Psoas muscle (tissue), 7 donors: ENCODE measurements around the gene CTIF. TPM values are rescaled to one million over a fixed set of nuclear protein-coding genes. Genes with fewer than 3 reads are reported as not detected.

Experiments used
- polyA plus RNA-seq, 3 donors: library from polyadenylated mRNA; stranded (reverse); fragments of 200-250 nt; gene quantifications; one replicate each; pipeline ENCODE4 v1.2.3, GENCODE V29; 2013
- total RNA-seq, 4 donors: library from RNA; stranded (reverse); fragmentation: NEBNext Ultra II Directional in 2 of 4; extraction: Animal tissue kit (Norgen Biotek cat#: 25700) in 2 of 4; gene quantifications; one replicate each; pipeline versions ENCODE4 v1.2.1 to v1.2.4, GENCODE V29; 2021 to 2023
- donor health status: healthy with polysubstance abuse.
- donor health status: DM: no; HTN: no; CAD: no; lungs with moderate emphysema.
- donor health status: Bipolar disorder and iron deficiency.
- donor health status: healthy.
- donor health status: DM: no; HTN: no; CAD: no.
- donor health status: DM: no; HTN: no; CAD: no.
- donor health status: DM: yes; HTN: yes; CAD: no.

CTIF gene
- total and polyA plus RNA-seq, 7 donors: 11.3 to 40.5 (median 26.9) TPM

Other genes starting within 250 kb of the CTIF start
- gene ZBTB7C, start 129.6 kb upstream of the CTIF start, total RNA-seq: 1 to 10 TPM in 2 of 4 donors, under 1 TPM in 2; 0.78 to 2.9 (median 1.6) TPM
- under 1 TPM; 0.34 to 0.78 (median 0.52) TPM for gene ZBTB7C, start 129.6 kb upstream of the CTIF start, polyA plus RNA-seq